HCT116 (cell line): ENCODE data around the gene CACNA1C. TPM values are rescaled to one million over a fixed set of nuclear protein-coding genes. Genes with fewer than 3 reads are reported as not detected.

Experiments used
- ATAC-seq: fragments of 200-7000 bp; cut with Tn5 transposase; 2 replicates; pipeline ENCODE4 v1.9.1; 2020; ENCODE audit warnings: mild to moderate bottlenecking, moderate library complexity
- BruUV-seq: library from RNA; stranded (reverse); fragments of 400-500 nt; replicated peaks from 2 replicates; lab custom pipeline; 2021; lab: Mats Ljungman, UMichigan
- CTCF ChIA-PET: fragments of 300-600 bp; sonication (Branson Sonifier 250); formaldehyde crosslinking; loops from one replicate; lab custom pipeline; 2021; ENCODE audit warnings: antibody characterized with exemption; lab: Charles Lee
- POLR2A ChIA-PET: fragments of 300-600, 350-600 bp; sonication (Branson Sonifier 250); formaldehyde crosslinking; loops from one replicate; lab custom pipeline; 2021; ENCODE audit warnings: antibody characterized with exemption; lab: Charles Lee
- RAD21 ChIA-PET, 2 experiments: fragments of 300-600 bp; sonication (Branson Sonifier 250); formaldehyde crosslinking; loops; one replicate each; lab custom pipeline; 2023; ENCODE audit warnings: low total read pairs in 2 of 2; ENCODE audit not compliant: uncharacterized antibody in 2 of 2, unreplicated experiment in 2 of 2, low non-redundant PET in 1 of 2; lab: Charles Lee
- DNase-seq: peaks from one replicate; pipeline ENCODE4 v3.0.0-alpha.2; 2010; ENCODE audit warnings: low read depth, low spot score
- H2AFZ ChIP-seq: fragments of 200-600 bp; shearing (Covaris generic), sonication (generic); 2 replicates; pipeline ENCODE4 v1.6.1; 2017; ENCODE audit warnings: low read depth, mixed run types, mixed read lengths, antibody characterized with exemption, low read length; ENCODE audit not compliant: poor library complexity, severe bottlenecking
- H3K27ac ChIP-seq: 2 replicates; pipeline ENCODE4 v1.5.1; 2012; ENCODE audit warnings: low read depth, low read length
- H3K27me3 ChIP-seq: fragments of 200-600 bp; sonication (generic); 2 replicates; pipeline ENCODE4 v1.6.1; 2016; ENCODE audit warnings: mixed run types, low read length, mixed read lengths; ENCODE audit not compliant: insufficient read depth
- H3K36me3 ChIP-seq, 2 experiments: fragments of 200-500 bp in 1 of 2; fragments of 200-600 bp in 1 of 2; sonication (Bioruptor generic) in 1 of 2; sonication (generic) in 1 of 2; 2 replicates each; pipeline versions ENCODE4 v1.5.1 to v1.6.1; 2014 to 2016; ENCODE audit warnings: low read length in 2 of 2, inconsistent platforms in 1 of 2, mixed read lengths in 1 of 2, mixed run types in 1 of 2; ENCODE audit not compliant: insufficient read depth in 2 of 2, control insufficient read depth in 1 of 2
- H3K4me1 ChIP-seq, 2 experiments: fragments of 200-600 bp in 1 of 2; sonication (generic) in 1 of 2; 2 replicates each; pipeline versions ENCODE4 v1.5.1 to v1.6.1; 2012 to 2017; ENCODE audit warnings: low read length in 2 of 2, inconsistent platforms in 1 of 2, mild to moderate bottlenecking in 1 of 2, mixed read lengths in 1 of 2, mixed run types in 1 of 2, moderate library complexity in 1 of 2; ENCODE audit not compliant: insufficient read depth in 2 of 2, control insufficient read depth in 1 of 2
- H3K4me2 ChIP-seq: fragments of 200-600 bp; sonication (generic); 2 replicates; pipeline ENCODE4 v1.6.1; 2017; ENCODE audit warnings: mixed run types, low read length, mixed read lengths
- H3K4me3 ChIP-seq, 2 experiments: fragments of 200-600 bp in 1 of 2; sonication (generic) in 1 of 2; replicated peaks in 1 of 2; 2 replicates each; pipeline ENCODE4 v1.5.1; 2011 to 2016; ENCODE audit warnings: low read length in 2 of 2, control low read depth in 1 of 2, low read depth in 1 of 2, mild to moderate bottlenecking in 1 of 2, mixed read lengths in 1 of 2, mixed run types in 1 of 2
- H3K79me2 ChIP-seq: fragments of 200-600 bp; sonication (generic); 2 replicates; pipeline ENCODE4 v1.6.1; 2017; ENCODE audit warnings: mild to moderate bottlenecking, mixed run types, low read length, moderate library complexity, mixed read lengths; ENCODE audit not compliant: insufficient read depth
- H3K9ac ChIP-seq: fragments of 200-600 bp; sonication (generic); 2 replicates; pipeline ENCODE4 v1.6.1; 2016; ENCODE audit warnings: low read length, mixed read lengths
- H3K9me2 ChIP-seq: fragments of 200-600 bp; sonication (generic), shearing (Covaris generic); 2 replicates; pipeline ENCODE4 v1.6.1; 2017; ENCODE audit warnings: mixed run types, mild to moderate bottlenecking, moderate library complexity; ENCODE audit not compliant: insufficient read depth
- H3K9me3 ChIP-seq, 2 experiments: fragments of 200-500 bp in 1 of 2; fragments of 200-600 bp in 1 of 2; sonication (Bioruptor generic) in 1 of 2; sonication (generic) in 1 of 2; 2 replicates each; pipeline ENCODE4 v1.6.1; 2014 to 2017; ENCODE audit warnings: low read length in 2 of 2, mixed read lengths in 2 of 2, inconsistent platforms in 1 of 2, low read depth in 1 of 2, mild to moderate bottlenecking in 1 of 2, mixed run types in 1 of 2, moderate library complexity in 1 of 2; ENCODE audit not compliant: control insufficient read depth in 1 of 2, insufficient read depth in 1 of 2
- H4K20me1 ChIP-seq: fragments of 200-600 bp; sonication (generic), shearing (Covaris generic); 2 replicates; pipeline ENCODE4 v1.6.1; 2017; ENCODE audit warnings: mixed run types, mild to moderate bottlenecking, moderate library complexity; ENCODE audit not compliant: insufficient read depth
- CBX3 ChIP-seq: IDR thresholded peaks from 2 replicates; pipeline ENCODE4 v1.6.1; 2012; ENCODE audit warnings: low read depth
- ELF1 ChIP-seq: IDR thresholded peaks from 2 replicates; pipeline ENCODE4 v1.6.1; 2012; ENCODE audit warnings: low read depth, borderline replicate concordance
- EZH2 ChIP-seq: fragments of 200-600 bp; sonication (generic); IDR thresholded peaks from 2 replicates; pipeline ENCODE4 v1.6.1; 2017; ENCODE audit warnings: antibody characterized with exemption, mixed run types
- JUND ChIP-seq: IDR thresholded peaks from 2 replicates; pipeline ENCODE4 v1.6.1; 2012
- POLR2A ChIP-seq: IDR thresholded peaks from 2 replicates; pipeline ENCODE4 v1.7.0; 2011; ENCODE audit warnings: borderline replicate concordance; ENCODE audit not compliant: insufficient read depth, insufficient read length; ENCODE audit errors: extremely low read depth
- RAD21 ChIP-seq: IDR thresholded peaks from 2 replicates; pipeline ENCODE4 v1.6.1; 2012; ENCODE audit warnings: low read depth, mild to moderate bottlenecking
- SRF ChIP-seq: IDR thresholded peaks from 2 replicates; pipeline ENCODE4 v1.6.1; 2012; ENCODE audit warnings: low read depth
- ZFX ChIP-seq: fragments of 450-650 bp; IDR thresholded peaks from 2 replicates; pipeline ENCODE4 v1.6.1; 2017
- intact Hi-C: fragments of 100-400 bp; cut with micrococcal nuclease; formaldehyde crosslinking; loops from 2 replicates; pipeline ENCODE4 v1.10.0; 2022
- total RNA-seq: library from RNA; stranded (reverse); gene quantifications from one replicate; pipeline ENCODE4 v1.2.1, GENCODE V29; 2021; ENCODE audit not compliant: unreplicated experiment
- TF ChIP-seq, protein P1 (sequence below): IDR thresholded peaks from 2 replicates; pipeline ENCODE4 v1.6.1; 2012; ENCODE audit warnings: low read depth
- TF ChIP-seq, protein P2 (sequence below): IDR thresholded peaks from 2 replicates; pipeline ENCODE4 v1.6.1; 2011; ENCODE audit warnings: mild to moderate bottlenecking, low read length, moderate library complexity; ENCODE audit not compliant: insufficient replicate concordance; ENCODE audit errors: extremely low read depth

Gene CACNA1C
- total RNA-seq, 1 experiment from 2014 or later = 0.05 TPM

DNA sequence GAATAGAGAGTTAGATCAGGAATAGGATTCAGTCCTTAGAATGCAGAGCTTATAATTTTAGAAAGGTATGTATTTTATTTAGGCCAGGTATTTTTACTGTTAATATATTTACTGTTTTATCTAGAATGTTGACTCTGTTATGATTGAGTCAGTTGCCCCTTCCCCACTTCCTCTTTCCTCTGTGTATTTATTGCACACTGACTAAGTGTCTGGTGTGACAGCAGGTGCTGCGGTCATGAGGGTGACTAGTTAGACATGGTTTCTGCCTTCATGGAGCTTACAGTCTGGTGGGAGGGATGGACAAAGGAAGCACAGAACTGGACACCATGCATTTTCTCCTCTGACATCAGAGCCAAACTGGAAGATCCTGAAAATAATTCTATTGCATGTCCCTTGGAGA is 159.8 kb downstream of the CACNA1C start:
- Histone ChIP-seq H3K36me3 (no peaks in the 10 kb centered on the region), H4K20me1 (no peaks in the 10 kb centered on the region), H3K27ac (no peak overlapping the region), H2AFZ (no peak overlapping the region), H3K79me2 (no peaks in the 10 kb centered on the region), H3K4me3 (no peak overlapping the region), H3K9me3 (no peaks in the 10 kb centered on the region), H3K9me2 (no peaks in the 10 kb centered on the region), H3K27me3 (peaks cover 18% of the 10 kb centered on the region; the same call in 1 of the 2 replicates), H3K4me2 (no peak overlapping the region), H3K4me1 (peaks cover 0 to 9% of the 10 kb centered on the region in 2 experiments; a peak in 1 of 4 replicates), H3K9ac (no peak overlapping the region)
- TF ChIP-seq ZFX = no peak
- no peak for TF ChIP-seq CBX3
- no peak for ATAC-seq
- RAD21 ChIA-PET = no interaction called here
- DNase-seq = no peak
- CTCF ChIA-PET = no interaction called here
- BruUV-seq = no TSS peak
- POLR2A ChIA-PET = no interaction called here
- intact Hi-C loops = no loop called here

DNA sequence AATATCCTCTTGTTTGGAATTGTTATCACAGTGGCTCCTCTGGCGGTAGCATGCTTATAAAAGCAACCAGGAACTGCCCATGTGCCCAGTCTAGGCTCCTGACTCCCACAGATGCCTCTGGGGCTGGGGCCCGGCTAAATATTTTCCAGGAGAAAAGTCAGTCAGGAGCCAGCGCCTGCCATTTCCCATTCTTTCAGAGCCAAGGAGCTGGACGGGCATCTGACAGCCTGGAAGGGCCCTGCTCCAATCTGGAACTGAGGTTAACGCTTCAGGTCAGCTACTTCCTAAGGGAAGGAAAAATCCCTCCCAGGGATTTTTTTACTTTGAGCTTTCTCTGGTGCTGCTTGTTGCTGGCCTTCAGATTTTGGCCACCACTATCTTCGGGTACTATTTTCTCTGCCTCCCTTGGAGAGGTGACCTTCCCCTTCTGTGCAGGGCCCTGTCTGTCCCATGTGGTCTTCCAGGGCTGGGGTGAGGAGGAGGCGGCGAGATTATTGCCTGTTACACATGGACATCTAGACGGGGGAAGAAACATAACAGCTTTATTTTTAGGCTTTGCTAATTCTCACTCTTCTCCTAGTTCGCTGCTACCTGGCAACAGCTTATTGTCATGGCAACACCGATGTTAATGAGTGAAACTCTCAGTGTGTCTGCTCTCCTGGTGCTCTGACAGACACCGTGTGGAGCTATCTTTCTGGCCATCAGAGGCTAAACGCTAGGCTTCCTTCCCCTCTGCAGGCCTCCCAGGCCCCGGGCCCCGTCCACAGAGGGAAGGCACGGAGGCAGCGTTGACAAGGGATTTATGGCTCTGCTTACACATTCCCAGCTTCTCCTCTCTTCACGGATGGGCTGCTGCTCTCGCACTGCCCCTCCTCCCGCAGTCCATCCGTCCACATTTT is 160.4 kb downstream of the CACNA1C start:
- POLR2A ChIA-PET = no interaction called here
- Histone ChIP-seq H3K27me3 (peaks cover 22% of the 10 kb centered on the region; the same call in 1 of the 2 replicates), H2AFZ (no peak overlapping the region), H3K9ac (no peak overlapping the region), H3K4me2 (no peak overlapping the region), H4K20me1 (no peaks in the 10 kb centered on the region), H3K9me3 (no peaks in the 10 kb centered on the region), H3K4me3 (no peak overlapping the region)
- no peak for DNase-seq
- no peak for ATAC-seq
- intact Hi-C loops = no loop called here
- RAD21 ChIA-PET = no interaction called here
- CTCF ChIA-PET = no interaction called here
- TF ChIP-seq JUND (no peak), EZH2 (no peak), POLR2A (no peak), SRF (no peak), ELF1 (no peak), RAD21 (no peak)
- TF ChIP-seq, protein P1, sequence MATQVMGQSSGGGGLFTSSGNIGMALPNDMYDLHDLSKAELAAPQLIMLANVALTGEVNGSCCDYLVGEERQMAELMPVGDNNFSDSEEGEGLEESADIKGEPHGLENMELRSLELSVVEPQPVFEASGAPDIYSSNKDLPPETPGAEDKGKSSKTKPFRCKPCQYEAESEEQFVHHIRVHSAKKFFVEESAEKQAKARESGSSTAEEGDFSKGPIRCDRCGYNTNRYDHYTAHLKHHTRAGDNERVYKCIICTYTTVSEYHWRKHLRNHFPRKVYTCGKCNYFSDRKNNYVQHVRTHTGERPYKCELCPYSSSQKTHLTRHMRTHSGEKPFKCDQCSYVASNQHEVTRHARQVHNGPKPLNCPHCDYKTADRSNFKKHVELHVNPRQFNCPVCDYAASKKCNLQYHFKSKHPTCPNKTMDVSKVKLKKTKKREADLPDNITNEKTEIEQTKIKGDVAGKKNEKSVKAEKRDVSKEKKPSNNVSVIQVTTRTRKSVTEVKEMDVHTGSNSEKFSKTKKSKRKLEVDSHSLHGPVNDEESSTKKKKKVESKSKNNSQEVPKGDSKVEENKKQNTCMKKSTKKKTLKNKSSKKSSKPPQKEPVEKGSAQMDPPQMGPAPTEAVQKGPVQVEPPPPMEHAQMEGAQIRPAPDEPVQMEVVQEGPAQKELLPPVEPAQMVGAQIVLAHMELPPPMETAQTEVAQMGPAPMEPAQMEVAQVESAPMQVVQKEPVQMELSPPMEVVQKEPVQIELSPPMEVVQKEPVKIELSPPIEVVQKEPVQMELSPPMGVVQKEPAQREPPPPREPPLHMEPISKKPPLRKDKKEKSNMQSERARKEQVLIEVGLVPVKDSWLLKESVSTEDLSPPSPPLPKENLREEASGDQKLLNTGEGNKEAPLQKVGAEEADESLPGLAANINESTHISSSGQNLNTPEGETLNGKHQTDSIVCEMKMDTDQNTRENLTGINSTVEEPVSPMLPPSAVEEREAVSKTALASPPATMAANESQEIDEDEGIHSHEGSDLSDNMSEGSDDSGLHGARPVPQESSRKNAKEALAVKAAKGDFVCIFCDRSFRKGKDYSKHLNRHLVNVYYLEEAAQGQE = no peak
- TF ChIP-seq, protein P2, sequence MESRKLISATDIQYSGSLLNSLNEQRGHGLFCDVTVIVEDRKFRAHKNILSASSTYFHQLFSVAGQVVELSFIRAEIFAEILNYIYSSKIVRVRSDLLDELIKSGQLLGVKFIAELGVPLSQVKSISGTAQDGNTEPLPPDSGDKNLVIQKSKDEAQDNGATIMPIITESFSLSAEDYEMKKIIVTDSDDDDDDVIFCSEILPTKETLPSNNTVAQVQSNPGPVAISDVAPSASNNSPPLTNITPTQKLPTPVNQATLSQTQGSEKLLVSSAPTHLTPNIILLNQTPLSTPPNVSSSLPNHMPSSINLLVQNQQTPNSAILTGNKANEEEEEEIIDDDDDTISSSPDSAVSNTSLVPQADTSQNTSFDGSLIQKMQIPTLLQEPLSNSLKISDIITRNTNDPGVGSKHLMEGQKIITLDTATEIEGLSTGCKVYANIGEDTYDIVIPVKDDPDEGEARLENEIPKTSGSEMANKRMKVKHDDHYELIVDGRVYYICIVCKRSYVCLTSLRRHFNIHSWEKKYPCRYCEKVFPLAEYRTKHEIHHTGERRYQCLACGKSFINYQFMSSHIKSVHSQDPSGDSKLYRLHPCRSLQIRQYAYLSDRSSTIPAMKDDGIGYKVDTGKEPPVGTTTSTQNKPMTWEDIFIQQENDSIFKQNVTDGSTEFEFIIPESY = no peak
- TF ChIP-seq, all 23 proteins: peak for 0
- Histone ChIP-seq H3K36me3 (no peaks in the 10 kb centered on the region), H3K27ac (no peak overlapping the region), H3K9me2 (no peaks in the 10 kb centered on the region), H3K79me2 (no peaks in the 10 kb centered on the region), H3K4me1 (peaks cover 0 to 9% of the 10 kb centered on the region in 2 experiments; a peak in 1 of 4 replicates)
- BruUV-seq = no TSS peak
